ENCODE results near the gene ZNF385A. TPM values are rescaled to one million over a fixed set of nuclear protein-coding genes. Genes with fewer than 3 reads are reported as not detected.

Gene ZNF385A
- total RNA-seq, 1 donor from 2014 or later = 15.6 TPM

DNA sequence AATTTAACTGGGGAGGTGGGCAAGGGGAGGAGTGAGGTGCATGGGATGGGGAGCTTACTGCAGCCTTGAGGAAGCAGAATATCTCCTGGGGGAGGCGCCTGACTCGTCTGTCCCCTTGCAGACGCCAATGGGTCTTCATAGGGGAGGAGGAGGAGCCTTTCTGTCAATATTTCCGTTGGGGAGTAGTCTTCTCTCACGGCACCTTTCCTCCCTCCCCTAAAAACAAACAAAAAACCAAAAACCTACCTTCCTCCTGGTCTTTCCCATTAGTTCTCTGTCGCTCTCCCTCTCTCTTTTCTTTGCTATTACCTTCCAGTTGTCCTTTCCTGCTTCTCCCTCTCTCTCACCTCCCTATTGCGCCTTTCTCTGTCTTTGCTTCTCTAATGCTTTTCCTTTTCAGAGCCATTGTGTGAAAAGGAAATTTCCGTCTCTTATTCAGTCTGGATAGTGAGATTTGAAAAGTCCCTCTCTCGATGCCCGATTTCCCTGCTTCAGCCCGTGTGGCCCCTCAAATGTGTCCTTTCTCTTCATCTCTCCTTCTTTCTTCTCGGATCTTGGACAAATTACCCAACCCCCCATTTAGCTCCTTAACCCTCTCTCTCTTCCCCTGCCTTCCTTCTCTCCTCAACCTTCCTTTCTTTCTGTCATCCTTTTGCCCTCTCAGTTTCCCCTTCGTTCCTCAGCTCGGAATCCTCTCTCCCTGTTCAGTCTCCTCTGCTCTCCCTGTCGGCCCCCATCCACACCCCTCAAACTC is 26.2 kb downstream of the ZNF385A start:
- Mint-ChIP-seq H3K9me3 (ENCODE audit: unreplicated experiment) (no peaks in the 10 kb centered on the region), H3K4me1 (ENCODE audit: unreplicated experiment) (peaks cover 36% of the 10 kb centered on the region), H3K27ac (ENCODE audit: unreplicated experiment) (no peak overlapping the region), H3K36me3 (ENCODE audit: low read depth, unreplicated experiment) (no peaks in the 10 kb centered on the region), H3K4me3 (ENCODE audit: unreplicated experiment) (no peak overlapping the region), H3K27me3 (ENCODE audit: unreplicated experiment) (peaks cover 10% of the 10 kb centered on the region)
- TF ChIP-seq, protein P1, sequence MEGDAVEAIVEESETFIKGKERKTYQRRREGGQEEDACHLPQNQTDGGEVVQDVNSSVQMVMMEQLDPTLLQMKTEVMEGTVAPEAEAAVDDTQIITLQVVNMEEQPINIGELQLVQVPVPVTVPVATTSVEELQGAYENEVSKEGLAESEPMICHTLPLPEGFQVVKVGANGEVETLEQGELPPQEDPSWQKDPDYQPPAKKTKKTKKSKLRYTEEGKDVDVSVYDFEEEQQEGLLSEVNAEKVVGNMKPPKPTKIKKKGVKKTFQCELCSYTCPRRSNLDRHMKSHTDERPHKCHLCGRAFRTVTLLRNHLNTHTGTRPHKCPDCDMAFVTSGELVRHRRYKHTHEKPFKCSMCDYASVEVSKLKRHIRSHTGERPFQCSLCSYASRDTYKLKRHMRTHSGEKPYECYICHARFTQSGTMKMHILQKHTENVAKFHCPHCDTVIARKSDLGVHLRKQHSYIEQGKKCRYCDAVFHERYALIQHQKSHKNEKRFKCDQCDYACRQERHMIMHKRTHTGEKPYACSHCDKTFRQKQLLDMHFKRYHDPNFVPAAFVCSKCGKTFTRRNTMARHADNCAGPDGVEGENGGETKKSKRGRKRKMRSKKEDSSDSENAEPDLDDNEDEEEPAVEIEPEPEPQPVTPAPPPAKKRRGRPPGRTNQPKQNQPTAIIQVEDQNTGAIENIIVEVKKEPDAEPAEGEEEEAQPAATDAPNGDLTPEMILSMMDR (IDR thresholded peaks at IDR 0.05; ENCODE audit: unreplicated experiment) = no peak
- DNase-seq (ENCODE audit: low spot score) = no peak

DNA sequence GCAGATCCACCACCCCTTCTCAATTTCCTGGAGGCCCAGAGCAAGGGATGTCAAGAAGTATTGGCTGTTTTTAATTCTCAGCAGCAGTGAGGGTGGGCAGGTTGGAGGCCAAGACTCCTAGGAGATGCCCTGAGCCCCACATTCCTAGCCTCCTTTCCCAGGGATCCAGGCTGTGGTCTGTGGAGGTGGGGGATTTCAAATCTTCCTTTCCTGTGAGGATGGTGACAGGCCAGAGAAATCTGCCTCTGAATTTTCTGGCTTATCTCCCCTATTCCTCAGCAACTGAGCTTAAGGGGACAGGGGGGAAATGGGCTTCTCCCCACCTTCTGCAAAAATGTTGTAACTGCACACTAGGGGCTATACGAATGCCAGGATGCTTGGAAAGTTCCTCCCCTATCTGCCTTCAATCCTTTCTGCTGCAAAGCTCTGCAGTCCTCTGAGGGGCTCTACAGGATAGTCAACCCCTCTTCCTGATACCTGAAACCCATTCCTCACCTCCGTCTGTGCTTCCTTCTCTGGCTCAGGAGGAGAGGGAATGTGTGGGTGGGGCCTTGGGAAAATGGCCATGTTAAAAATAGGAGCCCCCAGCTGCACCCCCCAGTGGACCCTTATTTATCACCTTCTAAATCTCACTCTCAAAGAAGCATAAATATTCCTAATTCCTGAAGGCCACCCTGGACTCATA is 26.9 kb downstream of the ZNF385A start:
- Mint-ChIP-seq H3K9me3 (ENCODE audit: unreplicated experiment) (no peaks in the 10 kb centered on the region), H3K4me3 (ENCODE audit: unreplicated experiment) (no peak overlapping the region), H3K4me1 (ENCODE audit: unreplicated experiment) (peaks cover 39% of the 10 kb centered on the region), H3K27ac (ENCODE audit: unreplicated experiment) (no peak overlapping the region), H3K27me3 (ENCODE audit: unreplicated experiment) (peaks cover 10% of the 10 kb centered on the region), H3K36me3 (ENCODE audit: low read depth, unreplicated experiment) (no peaks in the 10 kb centered on the region)
- DNase-seq (ENCODE audit: low spot score) = no peak
- TF ChIP-seq, protein P1 (IDR thresholded peaks at IDR 0.05; ENCODE audit: unreplicated experiment) = no peak

DNA sequence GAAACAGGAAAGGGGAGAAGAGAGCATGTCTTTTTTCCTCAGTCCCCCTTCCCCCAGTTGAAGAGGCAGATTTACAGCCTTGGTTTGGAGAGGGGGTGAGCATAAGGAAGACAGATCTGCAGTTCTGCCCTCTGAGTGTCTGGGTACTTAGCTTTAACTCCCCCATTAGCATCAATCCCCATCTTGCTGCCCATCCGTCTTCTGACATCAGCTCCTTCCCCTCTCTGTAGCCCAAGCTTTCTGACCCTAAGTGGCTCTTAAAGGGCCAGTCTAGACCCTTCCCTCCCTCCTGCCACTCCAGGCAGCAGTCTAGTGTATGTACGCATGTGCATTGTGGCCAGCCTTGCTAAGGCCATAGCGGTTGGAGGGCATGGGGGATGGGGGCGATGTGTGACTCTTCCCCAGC is 27.6 kb downstream of the ZNF385A start:
- Mint-ChIP-seq H3K9me3 (ENCODE audit: unreplicated experiment) (no peaks in the 10 kb centered on the region), H3K27ac (ENCODE audit: unreplicated experiment) (no peak overlapping the region)

DNA sequence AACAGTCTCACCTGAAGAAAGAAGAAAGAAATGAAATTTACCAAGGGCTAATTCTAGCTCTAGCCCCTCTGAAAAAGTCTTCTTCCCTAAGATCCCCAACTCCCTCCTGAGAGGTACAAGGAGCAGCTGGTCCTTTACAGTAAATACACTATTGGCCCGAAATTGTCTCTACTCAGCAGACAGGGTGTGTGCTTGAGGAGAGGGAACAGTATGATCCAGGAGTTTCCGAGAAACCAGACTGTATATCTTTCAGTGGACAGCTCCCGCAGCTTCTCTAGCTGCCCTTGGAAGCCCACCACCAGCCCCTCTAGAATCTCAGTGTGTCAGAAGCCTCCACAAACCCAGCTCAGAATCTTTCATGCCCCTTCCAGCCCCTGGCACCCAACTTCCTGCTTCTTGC is 28.3 kb downstream of the ZNF385A start:
- Mint-ChIP-seq H3K4me3 (ENCODE audit: unreplicated experiment) (peak overlapping the region; percentile 80), H3K9me3 (ENCODE audit: unreplicated experiment) (no peaks in the 10 kb centered on the region), H3K27ac (ENCODE audit: unreplicated experiment) (peak overlapping the region; percentile 75), H3K36me3 (ENCODE audit: low read depth, unreplicated experiment) (no peaks in the 10 kb centered on the region), H3K4me1 (ENCODE audit: unreplicated experiment) (peaks cover 51% of the 10 kb centered on the region), H3K27me3 (ENCODE audit: unreplicated experiment) (peaks cover 8% of the 10 kb centered on the region)
- no peak for DNase-seq (ENCODE audit: low spot score)
- TF ChIP-seq, protein P1 (IDR thresholded peaks at IDR 0.05; ENCODE audit: unreplicated experiment) = no peak

More for the DNA sequence above, 27.6 kb downstream of the ZNF385A start:
- Mint-ChIP-seq H3K27me3 (ENCODE audit: unreplicated experiment) (peaks cover 10% of the 10 kb centered on the region), H3K4me1 (ENCODE audit: unreplicated experiment) (peaks cover 46% of the 10 kb centered on the region), H3K36me3 (ENCODE audit: low read depth, unreplicated experiment) (no peaks in the 10 kb centered on the region), H3K4me3 (ENCODE audit: unreplicated experiment) (no peak overlapping the region)
- TF ChIP-seq, protein P1 (IDR thresholded peaks at IDR 0.05; ENCODE audit: unreplicated experiment) = no peak
- DNase-seq (ENCODE audit: low spot score) = no peak
